ELR (cell line): Measurements from ENCODE around the gene SLC15A4.
A peak's percentile ranks its signal among the peaks of the same experiment; 100 is the strongest.

Experiments used
- DNase-seq: peaks from one replicate; pipeline ENCODE4 v3.0.0-alpha.2; 2015; ENCODE audit warnings: low read depth

Gene SLC15A4

GRCh38 chr12:128794661-128795529 lies 28.9 kb downstream of the SLC15A4 start:
- no peak for DNase-seq

DNA sequence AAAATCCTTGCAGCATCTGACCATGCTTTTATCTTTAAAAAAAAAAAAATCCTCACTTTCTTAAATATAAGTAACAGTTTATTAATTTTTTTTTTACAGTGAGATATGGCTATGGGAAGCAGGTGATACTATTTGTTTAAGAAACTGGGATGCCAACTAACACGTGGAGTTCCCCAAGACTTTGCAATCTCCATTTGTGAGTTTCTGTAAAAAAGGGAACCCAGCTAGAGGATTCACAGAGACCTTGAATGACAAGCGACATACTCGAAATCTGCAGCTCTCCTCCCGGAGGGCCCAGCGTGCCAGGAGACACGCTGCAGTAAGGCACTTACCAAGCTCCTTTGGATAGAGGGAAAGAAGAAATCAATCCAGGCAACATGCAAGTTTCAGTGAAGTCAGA lies 30.1 kb downstream of the SLC15A4 start:
- no peak for DNase-seq

GRCh38 chr12:128792881-128793280 lies 30.9 kb downstream of the SLC15A4 start:
- DNase-seq = no peak

DNA sequence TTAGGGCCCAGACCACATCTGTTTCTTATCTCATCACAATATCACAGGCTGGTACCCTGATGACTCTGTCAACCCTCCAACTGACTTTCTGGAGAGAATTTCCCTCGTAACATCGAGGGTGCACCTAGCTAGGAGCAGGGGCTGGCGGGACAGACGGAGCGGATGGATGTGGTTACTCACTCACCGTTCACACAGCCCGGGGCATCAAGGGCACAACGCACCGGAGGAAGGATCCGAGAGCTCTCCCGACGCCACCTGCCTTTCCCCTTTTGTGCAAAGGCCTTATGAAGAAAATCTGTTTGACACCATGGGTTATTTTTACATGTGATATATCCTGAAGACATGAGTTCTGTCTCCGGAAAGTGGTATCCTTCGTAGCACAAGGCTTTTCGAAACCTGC lies 31.4 kb downstream of the SLC15A4 start:
- DNase-seq = no peak

- peak; percentile 45 for DNase-seq
Observed at GRCh38 chr12:128791395-128792322, 32.1 kb downstream of the SLC15A4 start.

- no peak for DNase-seq
Observed at GRCh38 chr12:128790653-128791373, 32.9 kb downstream of the SLC15A4 start.

DNA sequence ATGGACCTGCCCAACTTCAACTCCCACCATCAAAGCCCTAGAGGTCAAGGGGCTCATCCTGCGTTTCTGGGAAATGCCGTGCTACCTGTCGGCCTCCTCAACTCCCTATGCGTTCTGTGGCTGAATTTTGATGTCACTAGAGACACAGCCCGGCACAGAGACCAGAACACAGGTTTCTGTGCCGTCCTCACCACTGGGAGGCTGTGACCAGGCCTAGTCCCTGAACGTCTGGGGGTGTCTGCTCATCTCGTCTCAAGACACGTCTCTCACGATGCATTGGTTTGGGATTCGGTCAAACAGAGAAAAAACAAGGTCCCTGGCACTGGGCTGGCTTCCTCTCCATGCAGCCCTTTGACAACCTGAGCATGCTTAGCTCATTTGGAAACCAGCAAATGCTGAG lies 33.5 kb downstream of the SLC15A4 start:
- no peak for DNase-seq

- no peak for DNase-seq
Observed at GRCh38 chr12:128789356-128789929, 34.3 kb downstream of the SLC15A4 start.

- DNase-seq = no peak
Observed at GRCh38 chr12:128787827-128788226, 35.9 kb downstream of the SLC15A4 start.

GRCh38 chr12:128786741-128787391 lies 36.9 kb downstream of the SLC15A4 start:
- DNase-seq = no peak

DNA sequence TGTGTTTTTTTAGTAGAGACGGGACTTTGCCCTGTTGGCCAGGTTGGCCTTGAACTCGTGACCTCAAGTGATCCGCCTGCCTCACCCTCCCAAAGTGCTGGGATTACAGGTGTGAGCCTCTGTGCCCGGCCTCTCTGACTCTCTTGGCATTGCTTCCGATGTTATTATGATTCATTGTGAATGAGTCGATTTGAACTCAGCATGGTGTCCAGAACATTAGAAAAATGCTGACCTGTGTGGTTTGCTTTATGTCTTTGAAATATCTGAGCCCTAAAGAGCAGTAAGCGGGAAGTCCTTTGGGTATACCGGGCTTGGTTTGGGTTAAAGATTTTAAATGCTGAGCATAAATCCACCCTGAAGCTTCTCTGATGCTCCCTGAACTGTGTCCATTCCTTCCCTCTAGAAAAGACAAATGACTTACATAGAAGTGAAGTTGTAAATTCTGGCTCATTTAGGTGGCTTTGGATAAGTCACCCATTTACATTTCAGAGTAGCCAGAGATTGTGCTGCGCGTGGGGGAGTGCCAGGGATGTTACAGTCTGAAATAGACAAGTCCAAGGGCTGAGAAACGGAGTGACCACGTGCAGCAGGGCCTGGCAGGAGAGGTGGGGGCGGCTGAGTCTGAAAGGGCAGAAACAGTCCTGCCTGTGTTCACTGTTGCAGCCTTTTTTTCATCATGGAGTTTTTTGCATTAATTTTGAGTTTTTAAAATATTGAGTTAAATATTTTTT lies 39.6 kb downstream of the SLC15A4 start:
- peak; percentile 43 for DNase-seq

DNA sequence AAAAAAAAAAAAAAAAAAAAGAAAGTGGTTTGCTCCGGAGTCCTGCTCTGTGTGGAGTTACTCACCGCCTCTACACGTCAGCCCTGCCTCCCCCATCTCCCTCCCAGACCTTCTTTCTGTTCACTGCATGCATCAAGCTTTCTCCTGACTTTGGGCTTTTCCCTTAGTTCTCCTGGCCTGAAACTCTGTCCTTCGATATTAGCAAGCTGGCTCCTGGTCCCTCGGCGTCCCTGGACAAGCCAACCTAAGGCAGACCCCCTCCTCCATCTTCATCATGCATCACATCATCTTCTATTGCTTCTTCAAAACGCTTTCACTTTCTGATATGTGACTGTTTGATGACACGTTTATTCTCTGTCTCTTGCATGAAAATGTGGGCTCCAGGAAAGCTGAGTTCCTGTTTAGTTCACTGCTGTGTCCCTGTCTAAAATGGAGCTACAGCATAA lies 40.6 kb downstream of the SLC15A4 start:
- DNase-seq = peak; percentile 48

GRCh38 chr12:128779901-128780300 lies 43.9 kb downstream of the SLC15A4 start:
- DNase-seq = no peak

GRCh38 chr12:128772249-128772648 lies 51.5 kb downstream of the SLC15A4 start:
- no peak for DNase-seq

DNA sequence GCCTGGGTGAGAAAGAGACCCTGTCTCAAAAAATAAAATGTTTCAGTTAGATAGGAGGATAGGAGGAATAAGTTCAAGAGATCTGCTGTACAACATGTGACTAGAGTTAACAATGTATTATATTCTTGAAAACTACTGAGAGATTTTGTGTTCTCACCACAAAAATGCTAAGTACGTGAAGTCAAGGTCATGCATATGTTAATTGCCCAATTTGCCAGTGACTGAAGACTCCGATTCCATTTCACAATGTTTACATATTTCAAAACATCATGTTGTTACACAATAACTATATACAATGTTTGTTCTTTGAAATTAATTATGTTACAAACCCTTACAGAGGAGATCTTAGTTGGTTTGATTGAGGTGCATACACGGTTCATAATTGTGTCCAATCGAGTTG lies 52.1 kb downstream of the SLC15A4 start:
- no peak for DNase-seq

DNA sequence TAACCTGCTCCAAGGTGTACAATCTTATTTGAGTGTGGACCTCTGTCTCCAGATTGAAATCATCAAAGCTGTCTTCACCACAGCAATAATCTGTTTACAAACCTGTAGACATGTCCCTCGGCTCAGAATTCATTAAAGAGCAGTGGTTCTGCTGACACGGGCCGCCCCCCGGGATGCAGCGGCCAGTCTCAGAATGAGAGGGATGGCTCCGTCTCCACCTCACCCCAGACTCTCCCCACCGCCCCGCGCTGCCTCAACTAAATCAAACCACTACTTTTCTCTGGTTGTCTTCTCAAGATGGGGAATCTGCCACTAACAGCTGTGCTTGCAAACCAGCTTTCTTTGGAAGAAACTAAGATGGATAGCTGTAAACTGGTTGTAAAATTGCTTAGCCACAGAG lies 56.2 kb downstream of the SLC15A4 start:
- DNase-seq = no peak

- no peak for DNase-seq
Observed at GRCh38 chr12:128766738-128767501, 56.8 kb downstream of the SLC15A4 start.

GRCh38 chr12:128763395-128763794 lies 60.4 kb downstream of the SLC15A4 start:
- no peak for DNase-seq

DNA sequence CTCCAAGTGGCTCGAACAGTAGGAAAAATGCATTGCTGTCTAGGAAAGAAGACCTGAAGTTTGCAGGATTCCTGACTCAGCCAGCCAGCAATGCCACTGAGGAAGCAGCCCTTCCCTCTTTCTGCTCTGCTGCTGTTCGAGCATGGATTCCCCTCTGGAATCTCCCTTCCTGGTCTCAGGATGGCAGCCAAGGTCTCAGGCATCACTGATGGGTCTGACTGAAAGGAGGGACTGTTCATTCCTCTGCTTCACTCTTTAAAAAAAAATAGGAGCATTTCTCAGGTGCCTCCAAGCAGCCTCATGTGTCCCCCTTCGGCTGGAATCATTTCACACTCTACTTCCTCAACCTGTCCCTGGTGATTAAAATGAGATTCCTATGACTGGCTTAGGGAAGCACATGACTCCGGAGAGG lies 62.4 kb downstream of the SLC15A4 start:
- DNase-seq = no peak

DNA sequence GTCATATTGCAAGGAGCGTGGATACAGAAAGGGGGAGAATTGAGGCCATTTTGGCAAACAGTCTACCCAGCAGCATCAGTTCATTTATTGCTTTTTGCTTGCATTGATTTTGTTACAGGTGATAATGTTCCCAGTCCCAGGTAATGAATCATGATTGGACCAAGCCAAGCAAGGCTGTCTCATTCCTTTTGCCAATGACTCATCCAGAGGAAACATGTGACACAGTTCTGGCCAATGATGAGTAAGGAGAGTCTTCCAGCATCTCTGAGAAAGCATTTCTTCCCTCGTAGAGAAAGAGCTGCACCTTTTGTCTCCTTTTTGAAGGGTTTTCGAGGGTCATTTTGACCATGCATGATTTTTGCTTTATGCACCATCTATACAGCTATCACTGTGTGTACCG lies 68.2 kb downstream of the SLC15A4 start:
- no peak for DNase-seq
